Measurements from ENCODE around the gene MAP4K1.
"Not testable (repeated sequence)": the region's sequence is repeated elsewhere in the genome, so short reads cannot be mapped to it uniquely, and the experiment has no call there.

The MAP4K1 gene

DNA sequence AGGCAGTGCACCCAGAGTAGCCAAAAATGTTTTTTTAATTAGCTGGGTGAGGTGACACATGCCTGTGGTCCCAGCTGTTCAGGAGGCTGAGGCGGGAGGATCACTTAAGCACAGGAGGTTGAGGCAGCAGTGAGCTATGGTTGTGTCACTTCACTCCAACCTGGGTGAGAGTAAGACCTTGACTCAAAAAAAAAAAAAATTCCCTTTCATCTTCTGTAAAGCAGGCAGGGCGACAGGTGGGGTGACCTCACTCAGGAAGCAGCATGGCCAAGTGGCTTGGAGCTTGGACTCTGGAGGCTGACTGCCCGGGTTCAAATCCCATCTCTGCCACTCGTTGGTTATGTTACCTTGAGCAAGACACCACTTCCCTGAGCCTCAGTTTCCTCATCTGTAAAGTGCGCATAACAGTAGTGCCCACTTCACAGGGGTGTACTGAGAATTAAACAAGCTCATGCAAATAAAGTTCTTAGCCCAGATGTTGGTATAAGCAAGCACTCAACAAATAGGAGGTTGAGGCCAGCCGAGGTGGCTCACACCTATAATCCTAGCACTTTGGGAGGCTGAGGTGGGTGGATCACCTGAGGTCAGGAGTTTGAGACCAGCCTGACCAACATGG lies 48.3 kb downstream of the MAP4K1 start:
- DNase-seq (ENCODE audit: low read depth in 2 of 2) = no peak

DNA sequence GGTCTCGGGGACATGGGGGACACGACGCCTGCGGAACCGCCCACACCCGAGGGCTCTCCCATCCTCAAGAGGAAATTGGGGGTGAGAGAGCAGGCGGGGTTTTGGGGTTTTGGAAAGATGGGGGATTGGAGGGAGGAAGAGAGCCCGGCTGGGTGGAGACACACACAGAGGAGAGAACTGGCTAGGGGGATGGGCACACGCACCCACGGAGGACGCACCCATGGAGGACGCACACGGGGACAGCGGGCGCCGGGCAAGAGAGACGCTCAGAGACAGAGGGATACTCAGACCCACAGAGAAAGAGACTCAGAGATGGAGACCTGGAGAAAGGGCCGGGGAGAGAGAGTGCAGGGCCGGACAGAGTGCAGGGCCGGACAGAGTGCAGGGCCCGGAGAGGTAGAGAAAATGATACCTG lies 52.1 kb downstream of the MAP4K1 start:
- DNase-seq (ENCODE audit: low read depth in 2 of 2) = no peak

DNA sequence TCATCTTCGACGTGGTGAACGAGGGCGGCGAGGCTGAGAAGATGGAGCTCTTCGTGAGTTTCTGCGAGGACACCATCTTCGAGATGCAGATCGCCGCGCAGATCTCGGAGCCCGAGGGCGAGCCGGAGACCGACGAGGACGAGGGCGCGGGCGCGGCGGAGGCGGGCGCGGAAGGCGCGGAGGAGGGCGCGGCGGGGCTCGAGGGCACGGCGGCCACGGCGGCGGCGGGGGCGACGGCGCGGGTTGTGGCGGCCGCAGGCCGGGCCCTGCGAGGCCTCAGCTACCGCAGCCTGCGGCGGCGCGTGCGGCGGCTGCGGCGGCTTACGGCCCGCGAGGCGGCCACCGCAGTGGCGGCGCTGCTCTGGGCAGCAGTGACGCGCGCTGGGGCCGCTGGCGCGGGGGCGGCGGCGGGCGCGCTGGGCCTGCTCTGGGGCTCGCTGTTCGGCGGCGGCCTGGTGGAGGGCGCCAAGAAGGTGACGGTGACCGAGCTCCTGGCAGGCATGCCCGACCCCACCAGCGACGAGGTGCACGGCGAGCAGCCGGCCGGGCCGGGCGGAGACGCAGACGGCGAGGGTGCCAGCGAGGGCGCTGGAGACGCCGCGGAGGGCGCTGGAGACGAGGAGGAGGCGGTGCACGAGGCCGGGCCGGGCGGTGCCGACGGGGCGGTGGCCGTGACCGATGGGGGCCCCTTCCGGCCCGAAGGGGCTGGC lies 52.6 kb downstream of the MAP4K1 start:
- no peak for DNase-seq (ENCODE audit: low read depth in 2 of 2)

DNA sequence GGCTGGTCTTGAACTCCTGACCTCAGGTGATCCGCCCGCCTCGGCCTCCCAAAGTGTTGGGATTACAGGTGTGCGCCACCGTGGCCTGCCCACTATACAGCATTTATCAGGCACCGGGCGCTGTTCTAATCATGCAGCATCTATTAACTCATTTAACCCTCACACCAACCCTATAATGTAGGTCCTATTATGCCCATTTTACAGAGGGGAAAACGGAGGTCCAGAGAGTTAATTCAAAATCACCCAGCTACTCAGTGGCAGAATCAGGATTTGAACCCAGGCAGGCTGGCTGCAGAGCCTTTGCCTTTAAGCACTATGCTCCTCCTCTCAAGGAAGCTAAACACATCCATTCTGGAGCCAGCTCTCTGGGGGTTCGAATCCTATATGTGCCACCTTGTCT lies 54.3 kb downstream of the MAP4K1 start:
- no peak for DNase-seq (ENCODE audit: low read depth in 2 of 2)

DNA sequence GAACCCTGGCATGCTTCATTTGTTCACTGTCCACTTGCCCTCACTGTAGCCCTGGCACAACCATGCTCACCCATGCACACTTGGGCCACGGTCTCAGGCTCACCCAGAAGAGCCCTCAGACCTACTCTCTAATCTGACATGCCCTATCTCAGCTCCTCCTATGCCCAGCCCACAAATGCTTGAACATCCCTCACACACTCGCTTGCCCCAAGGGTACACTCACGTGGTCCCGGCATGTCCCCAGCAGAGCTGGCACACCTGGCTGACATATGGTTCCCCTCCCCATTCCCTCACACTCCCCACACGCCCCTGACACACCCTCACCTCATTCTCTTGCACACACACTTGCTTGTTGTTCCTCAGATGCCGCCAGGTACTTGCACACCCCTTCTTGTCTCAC lies 55.7 kb downstream of the MAP4K1 start:
- DNase-seq (ENCODE audit: low read depth in 2 of 2) = no peak

DNA sequence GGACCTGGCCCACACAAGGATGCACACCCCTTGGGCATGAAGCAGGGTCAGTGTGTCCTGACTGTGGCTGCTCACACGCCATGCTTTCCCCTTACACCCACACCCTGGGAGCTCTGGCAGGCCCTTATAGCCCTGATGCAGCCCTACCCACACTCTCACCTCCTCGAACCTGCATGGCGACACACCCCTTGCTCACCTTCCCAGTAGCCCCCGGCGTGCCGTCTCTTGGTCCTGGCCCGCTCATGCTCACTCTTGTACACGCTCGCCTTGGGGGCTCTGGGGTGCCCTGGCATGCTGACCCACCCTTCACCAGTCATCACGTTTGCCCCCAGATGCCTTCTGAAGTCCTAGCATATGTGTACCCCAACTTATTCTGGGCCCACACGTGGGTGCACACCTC lies 56.1 kb downstream of the MAP4K1 start:
- no peak for DNase-seq (ENCODE audit: low read depth in 2 of 2)

DNA sequence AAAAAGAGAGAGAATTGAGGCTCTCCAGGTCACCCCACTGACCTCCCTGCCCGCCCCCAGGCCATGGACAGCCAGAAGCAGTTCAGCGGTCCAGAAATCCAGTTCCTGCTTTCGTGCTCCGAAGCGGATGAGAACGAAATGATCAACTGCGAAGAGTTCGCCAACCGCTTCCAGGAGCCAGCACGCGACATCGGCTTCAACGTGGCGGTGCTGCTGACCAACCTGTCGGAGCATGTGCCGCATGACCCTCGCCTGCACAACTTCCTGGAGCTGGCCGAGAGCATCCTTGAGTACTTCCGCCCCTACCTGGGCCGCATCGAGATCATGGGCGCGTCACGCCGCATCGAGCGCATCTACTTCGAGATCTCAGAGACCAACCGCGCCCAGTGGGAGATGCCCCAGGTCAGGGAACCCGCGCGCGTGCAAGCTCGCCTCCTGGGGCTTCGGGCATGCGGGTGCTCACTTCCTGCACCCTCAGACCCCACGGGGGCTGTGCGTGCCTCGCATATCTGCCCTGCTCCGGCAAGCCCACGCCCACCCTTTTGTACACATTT lies 56.6 kb downstream of the MAP4K1 start:
- no peak for DNase-seq (ENCODE audit: low read depth in 2 of 2)

DNA sequence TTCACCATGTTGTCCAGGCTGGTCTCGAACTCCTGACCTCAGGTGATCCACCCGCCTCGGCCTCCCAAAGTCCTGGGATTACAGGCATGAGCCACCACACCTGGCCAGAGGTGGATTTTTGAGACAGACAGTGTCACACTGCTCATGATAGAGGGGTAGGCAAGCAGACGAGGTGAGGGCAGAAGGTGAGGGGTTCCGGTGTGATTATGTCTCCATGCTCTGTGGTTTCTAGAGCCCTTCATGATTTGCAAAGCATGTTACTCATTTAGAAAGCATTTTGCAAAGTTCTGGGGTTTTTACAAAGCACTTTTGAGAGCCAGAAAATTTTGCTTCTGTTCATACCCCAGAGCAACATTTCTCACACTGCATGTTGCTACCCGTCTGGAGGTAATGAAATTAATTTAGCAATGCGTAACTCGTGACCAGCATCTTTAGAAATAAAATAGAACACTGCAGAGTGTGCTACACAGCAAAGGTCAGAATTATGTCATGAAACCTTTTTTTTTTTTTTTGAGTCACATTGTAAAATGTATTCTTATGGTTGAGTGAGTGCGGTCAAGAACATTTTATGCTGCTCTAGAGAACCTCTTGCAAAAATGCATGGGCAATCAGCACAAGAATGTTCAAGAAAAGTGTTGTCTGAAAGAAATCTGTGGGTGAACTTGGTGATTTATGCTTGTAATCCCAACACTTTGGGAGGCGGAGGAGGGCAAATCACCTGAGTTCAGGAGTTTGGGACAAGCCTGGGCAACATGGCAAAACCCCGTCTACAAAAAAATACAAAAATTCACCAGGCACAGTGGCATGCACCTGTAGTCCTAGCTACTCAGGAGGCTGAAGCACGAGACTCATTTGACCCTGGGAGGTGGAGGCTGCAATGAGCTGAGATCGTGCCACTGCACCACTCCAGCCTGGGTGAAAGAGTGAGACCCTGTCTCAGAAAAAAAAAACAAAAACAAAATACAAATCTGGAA lies 58.0 kb downstream of the MAP4K1 start:
- no peak for DNase-seq (ENCODE audit: low read depth in 2 of 2)

DNA sequence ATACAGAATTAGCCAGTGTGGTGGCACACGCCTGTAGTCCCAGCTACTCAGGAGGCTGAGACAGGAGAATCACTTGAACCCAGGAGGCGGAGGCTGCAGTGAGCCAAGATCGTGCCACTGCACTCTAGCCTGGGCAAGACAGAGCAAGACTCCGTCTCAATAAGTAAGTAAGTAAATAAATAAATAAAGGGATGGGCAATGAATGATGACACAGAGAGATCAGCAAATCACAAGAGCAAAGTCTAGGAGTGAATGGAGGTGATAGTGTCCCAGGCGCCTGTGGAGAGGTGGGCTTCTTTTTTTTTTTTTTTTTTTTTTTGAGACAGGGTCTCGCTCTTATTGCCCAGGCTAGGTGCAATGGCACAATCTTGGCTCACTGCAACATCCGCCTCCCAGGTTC lies 58.8 kb downstream of the MAP4K1 start:
- DNase-seq (ENCODE audit: low read depth in 2 of 2) = not testable (repeated sequence)

DNA sequence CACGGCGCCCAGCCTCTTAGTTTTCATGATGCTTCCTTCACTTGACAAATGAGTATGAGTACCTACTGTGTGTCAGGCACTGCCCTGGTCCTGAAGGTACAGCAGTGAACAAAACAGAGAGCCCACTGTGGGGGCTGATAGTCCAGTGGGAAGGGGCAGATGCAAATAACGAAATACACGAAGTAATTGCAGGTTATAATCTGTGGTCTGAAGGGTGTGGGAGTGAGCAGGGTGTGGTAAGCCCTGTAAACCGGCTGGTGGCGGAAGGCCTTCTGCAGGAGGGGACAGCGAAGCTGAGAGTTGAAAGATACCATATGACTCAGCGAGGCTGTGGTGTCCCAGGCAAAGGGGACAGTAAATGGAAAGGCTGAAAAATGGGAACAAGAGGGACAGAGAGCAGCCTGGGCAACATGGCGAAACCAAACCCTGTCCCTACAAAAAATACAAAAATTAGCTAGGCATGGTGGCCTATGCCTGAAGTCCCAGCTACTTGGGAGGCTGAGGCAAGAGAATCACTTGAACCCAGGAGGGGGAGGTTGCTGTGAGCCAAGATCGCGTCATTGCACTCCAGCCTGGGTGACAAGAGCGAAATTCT lies 60.5 kb downstream of the MAP4K1 start:
- DNase-seq (ENCODE audit: low read depth in 2 of 2) = no peak

DNA sequence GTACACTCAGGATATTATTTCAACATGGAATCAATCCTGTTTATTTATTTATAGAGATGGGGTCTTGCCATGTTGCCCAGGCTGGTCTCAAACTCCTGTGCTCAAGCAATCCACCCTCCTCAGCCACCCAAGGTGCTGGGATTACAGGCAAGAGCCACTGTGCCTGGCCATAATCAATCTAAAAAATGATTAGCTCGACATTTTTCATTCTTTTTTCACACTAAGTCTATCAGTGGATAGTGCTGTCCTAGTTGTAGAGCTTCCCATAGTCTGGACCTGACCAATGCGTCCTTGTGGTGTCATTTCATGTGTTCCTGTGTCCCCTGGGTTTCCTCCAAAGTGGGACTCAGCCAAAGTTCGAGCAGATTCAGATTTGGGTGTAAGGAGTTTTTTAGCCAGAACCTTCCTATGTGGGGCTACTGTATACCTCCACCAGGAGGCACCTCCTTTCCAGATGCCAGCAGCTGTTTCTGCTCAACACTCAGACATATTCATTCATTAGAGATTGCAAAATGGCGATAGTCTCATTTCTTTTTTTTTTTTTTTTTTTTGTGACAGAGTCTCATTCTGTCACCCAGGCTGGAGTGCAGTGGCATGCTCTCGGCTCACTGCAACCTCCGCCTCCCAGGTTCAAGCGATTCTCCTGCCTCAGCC lies 61.1 kb downstream of the MAP4K1 start:
- DNase-seq (ENCODE audit: low read depth in 2 of 2) = no peak

DNA sequence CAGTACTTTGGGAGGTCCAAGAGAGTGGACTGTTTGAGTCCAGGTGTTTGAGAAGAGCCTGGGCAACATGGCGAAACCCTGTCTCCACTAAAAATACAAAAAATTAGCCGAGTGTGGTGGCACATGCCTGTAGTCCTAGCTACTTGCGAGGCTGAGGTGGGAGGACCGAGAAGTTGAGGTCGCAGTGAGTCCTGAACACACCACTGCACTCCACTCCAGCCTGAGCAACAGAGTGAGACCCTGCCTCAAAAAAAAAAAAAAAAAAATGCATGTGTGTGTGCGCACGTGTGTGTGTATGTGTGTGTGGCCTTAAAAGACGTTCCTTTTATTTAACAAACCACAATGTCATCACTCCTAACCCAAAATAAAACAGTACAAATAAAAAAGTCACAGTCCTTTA lies 62.6 kb downstream of the MAP4K1 start:
- DNase-seq (ENCODE audit: low read depth in 2 of 2) = no peak

DNA sequence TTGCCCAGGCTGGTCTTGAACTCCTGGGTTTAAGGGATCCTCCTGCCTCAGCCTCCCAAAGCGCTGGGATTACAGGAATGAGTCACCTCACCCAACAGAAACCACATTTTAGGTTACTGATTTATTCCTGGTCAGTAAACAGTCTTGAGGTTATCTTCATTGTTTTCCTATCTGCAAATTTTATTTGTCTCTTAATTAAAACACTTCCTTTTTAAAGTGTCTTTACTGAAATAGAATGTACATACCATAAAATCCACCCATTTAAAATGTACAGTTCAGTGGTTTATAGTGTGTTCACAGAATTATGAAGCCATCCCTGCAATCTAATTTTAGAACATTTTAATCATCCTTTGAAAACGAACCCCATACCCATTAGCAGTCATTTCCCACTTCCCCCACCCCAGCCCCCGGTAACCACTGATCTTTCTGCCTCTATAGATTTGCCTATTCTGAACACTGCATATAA lies 63.0 kb downstream of the MAP4K1 start:
- DNase-seq (ENCODE audit: low read depth in 2 of 2) = no peak

DNA sequence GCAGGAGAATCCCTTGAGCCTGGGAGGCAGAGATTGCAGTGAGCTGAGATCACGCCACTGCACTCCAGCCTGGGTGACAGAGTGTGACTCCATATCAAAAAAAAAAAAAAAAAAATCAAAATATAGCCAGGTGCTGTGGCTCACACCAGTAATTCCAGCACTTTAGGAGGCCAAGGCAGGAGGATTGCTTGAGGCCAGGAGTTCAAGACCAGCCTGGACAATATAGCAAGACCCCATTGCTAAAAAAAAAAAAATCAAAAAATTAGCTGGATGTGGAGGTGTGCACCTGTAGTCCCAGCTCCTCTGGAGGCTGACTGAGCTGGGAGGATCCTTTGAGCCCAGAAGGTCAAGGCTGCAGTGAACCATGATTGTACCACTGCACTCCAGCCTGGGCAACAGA lies 64.5 kb downstream of the MAP4K1 start:
- not testable (repeated sequence) for DNase-seq (ENCODE audit: low read depth in 2 of 2)

DNA sequence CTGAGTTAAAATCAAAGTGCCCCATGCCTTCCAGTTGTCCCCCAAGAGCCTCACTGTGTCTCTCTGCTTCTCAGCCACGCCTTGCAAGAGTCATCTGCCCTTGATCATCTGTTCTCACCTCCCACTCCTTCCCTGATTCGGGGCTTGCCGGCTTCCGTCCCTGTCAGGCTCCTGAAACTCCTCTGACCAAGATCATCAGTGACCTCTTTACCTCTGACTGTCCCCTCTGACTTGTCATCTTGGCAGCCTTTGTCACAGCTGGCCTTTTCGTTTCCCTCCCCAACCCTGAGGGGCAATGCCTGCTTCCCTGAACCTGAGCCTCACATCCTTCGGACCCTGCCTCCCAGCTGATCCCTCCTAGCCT lies 66.3 kb downstream of the MAP4K1 start:
- peak; percentile 34 to 39 for DNase-seq (ENCODE audit: low read depth in 2 of 2)

DNA sequence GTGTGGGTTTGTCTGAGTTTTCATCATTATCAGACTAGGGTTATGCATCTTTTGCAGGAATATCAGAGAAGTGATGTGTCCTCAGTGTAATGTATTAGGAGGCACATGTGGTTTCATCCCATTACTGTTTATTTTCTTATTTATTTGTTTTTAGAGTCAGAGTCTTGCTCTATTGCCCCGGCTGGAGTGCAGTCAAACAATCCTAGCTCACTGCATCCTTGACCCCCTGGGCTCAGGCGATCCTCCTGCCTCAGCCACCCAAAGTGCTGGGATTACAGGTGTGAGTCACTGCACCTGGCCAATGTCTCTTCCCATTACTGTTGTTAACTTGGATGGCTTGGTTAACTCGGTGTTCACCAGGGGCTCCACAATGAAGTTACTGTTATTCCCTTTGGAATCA lies 67.4 kb downstream of the MAP4K1 start:
- no peak for DNase-seq (ENCODE audit: low read depth in 2 of 2)

DNA sequence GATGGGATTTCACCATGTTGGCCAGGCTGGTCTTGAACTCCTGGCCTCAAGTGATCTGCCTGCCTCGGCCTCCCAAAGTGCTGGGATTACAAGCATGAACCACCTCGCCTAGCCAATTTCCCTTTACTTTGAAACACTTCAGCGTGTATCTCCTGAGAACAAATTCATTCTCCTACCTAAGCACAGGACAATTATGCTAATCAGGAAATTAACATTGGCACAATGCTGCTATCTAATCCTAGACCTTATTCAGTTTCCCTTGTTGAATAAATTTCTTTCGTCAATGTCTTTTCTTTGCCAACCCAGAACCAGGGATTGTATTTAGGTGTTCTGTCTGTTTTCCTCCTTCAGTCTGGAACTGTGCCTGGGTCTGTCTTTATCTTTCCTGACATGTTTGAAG lies 67.8 kb downstream of the MAP4K1 start:
- no peak for DNase-seq (ENCODE audit: low read depth in 2 of 2)

DNA sequence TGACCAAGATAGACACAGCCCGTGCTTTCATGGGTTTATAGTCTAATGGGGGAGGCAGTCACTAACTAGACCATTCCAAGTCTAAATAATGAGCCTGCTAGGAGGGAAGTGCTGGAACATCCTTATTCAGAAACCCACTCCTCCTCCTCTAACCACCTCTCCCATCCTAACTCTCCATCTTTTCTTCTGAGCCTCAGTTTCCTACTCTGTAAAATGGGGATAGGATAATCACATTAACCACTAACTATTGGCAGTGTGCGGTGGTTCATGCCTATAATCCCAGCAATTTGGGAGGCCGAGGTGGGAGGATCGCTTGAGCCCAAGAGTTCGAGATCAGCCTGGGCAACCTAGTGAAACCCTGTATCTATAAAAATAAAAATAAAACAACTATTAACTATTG lies 68.7 kb downstream of the MAP4K1 start:
- no peak for DNase-seq (ENCODE audit: low read depth in 2 of 2)

DNA sequence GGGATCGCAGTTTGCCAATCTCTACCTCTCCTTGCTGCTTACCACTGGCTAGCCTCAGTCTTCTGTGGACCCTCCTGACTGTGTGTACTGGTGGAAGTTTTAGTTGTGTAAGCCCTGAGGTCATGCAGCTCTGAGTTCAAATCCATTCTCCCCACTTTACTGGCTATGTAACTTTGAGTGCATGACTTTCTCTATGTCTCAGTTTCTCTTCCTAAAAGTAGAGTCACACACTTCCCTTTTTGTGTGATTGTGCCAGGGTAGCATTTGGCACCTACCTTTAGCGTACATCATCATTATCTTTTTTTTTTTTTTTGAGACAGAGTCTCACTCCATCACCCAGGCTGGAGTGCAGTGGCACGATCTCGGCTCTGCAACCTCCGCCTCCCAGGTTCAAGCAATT lies 70.3 kb downstream of the MAP4K1 start:
- no peak for DNase-seq (ENCODE audit: low read depth in 2 of 2)

DNA sequence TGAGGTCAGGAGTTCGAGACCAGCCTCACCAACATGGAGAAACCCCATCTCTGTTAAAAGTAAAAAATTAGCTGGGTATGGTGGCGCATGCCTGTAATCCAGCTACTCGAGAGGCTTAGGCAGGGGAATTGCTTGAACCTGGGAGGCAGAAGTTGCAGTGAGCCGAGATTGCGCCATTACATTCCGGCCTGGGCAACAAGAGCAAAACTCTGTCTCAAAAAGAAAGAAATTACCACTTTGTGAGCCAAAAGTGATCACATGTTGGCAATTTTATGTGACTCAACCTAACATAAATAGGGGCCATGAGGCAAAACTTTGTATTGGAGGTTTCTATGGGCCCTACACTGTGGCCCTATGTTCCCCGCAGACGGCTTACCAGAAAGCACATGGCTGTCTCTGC lies 72.2 kb downstream of the MAP4K1 start:
- no peak for DNase-seq (ENCODE audit: low read depth in 2 of 2)

DNA sequence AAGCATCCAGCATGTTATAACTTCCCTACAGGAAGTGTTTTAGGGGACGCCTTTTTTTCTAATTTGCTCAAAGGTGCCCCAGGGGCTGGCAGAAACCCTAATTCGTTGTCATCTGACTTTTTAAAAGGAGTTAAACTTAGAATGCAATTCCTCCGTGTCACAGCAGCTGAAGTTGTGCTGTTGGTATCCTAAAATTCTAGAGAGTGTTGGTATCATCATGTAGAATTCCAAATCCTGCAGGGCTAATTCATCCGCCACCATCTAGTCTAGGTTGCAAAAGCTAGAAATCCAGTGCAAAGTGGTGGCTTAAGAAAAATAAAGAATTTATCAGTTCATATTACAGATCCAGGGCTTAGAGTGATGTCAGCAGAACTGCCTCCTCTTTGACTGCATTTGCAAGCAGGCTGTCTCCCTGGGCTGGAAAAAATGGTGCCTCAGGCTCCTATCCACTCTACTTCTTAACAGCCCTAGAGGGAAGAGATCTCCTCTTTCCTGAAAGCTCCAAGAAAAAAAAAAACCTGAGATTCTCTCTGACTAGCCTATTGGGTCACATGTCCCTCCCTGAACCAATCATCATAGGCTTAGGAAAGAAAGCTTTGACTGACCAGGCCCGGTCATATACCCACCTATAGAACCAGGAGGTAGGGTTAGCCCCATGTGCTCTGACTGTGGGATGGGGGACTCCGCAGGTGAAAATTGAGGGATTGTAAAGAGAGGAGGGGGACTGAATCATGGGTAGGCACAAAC lies 73.0 kb downstream of the MAP4K1 start:
- no peak for DNase-seq (ENCODE audit: low read depth in 2 of 2)

Measured in activated CD4-positive, alpha-beta T cell treated with anti-CD3 and anti-CD28 coated beads for 24 hours (primary cell).